NOMO-1 treated with dmso at 0.1 percent for 144 hours (cell line): Measurements from ENCODE around the gene SLC34A1.
"Not testable (repeated sequence)": the region's sequence is repeated elsewhere in the genome, so short reads cannot be mapped to it uniquely, and the experiment has no call there.

Source experiments
- DNase-seq: peaks from one replicate; lab custom pipeline; 2025; ENCODE audit not compliant: unreplicated experiment; lab: John Stamatoyannopoulos, UW

The SLC34A1 gene

DNA sequence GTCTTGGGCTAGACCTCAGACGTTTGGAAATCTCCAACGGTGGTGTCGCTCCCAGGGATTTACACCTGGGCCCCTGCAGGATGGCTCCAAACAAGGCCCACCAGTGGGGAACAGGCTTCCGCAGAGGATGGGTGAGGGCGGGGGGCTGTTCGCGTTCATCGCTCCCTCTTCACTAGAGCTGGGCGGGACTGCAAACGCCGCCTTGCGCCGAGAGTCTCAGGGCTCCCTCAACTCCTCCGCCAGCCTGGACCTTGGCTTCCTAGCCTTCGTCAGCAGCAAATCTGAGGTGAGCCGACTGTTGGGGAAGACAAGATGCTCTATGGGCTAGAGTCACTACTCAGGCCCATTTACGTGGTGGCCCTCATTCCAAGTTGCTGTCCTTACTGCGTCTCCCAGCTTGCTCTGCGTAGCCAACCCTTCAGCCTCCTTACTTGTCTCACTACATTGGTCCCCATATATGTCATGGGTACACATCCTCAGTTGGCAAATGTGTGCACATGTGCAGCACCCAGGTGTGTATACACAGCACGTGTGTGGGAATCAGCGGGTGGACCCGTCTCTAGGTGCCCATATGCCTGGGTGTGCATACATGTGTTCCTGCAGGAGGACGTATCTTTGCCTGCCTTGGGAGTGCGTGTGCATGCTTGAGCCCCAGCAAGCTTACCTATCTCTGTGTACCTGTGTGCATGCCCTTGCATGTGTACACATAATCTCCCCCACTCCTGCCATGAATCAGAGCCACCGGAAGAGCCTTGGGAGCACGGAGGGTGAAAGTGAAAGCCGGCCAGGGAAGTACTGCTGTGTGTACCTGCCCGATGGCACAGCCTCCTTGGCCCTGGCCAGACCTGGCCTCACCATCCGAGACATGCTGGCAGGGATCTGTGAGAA lies 16.0 kb upstream of the SLC34A1 start:
- no peak for DNase-seq

DNA sequence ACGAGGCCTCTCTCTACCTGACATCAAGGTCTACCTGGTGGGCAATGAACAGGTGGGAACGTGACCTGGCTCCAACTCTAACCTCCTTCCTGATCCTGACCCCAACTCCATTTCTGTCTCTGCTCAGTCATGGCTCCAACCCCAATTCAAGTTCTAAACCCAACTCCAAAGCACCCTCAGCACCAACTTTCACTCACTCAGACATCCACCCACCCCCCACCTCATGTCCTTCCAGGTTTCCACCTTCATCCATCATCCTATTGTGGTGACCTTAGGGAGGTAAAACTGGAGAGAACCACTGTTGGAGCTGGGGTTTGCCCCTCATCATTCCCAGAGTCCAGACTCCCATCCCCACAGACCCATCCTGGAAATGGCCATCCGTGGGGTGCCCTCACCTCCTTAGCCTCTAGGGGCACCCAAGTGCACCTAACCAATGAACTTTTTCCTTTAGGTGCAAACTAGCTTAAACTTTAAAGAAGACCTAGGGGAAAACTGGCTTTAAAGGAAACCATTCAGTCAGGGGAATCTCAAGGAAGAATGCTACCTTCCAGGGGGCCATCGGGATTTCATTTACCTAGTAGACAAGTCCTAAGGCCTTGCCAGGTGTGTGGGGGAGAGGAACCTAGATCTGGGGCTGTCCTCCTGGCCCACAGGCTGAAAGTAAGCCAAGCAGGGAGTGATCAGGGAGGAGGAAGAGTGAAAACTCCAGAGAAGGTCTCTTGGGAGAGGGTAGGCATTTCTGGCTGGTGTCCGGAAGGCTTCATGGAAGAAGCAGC lies 15.2 kb upstream of the SLC34A1 start:
- DNase-seq: no peak

DNA sequence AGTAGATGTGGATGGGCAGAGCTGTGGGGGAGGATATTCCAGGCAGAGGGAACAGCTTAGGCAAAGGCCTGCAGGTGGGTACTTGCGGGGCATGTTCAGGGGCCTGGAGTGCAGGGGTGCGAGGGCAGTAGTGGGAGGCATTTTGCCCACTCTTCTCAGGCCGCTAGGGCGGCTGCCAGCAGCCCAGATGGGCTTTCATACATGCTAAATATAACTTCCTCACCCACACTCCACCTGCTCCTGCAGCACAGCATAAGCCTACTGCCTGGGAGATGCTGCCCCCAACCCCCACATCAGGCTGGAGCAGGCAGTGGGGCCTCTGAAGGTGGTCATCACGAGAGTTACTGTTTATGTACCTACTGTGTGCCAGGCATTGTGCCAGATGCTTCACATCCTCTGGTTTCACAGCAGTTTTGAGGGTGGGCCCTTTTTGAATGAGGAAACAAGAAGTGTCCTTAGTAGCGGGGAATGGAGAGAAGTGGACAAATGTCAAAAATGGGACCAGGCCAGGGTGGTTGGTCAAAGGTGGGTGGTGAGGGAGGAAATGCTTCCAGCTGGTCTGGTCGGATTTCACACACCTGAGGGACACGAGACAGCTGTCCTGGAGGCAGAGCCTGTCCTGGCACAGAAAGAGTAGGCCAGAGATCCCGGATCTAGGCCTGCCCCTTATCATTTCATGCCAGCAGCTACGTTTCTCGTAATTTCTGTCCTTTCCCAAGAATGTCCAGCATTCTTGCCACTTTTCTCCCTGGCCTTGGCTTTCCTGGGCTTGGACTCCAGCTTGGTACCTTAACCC lies 14.4 kb upstream of the SLC34A1 start:
- no peak for DNase-seq

DNA sequence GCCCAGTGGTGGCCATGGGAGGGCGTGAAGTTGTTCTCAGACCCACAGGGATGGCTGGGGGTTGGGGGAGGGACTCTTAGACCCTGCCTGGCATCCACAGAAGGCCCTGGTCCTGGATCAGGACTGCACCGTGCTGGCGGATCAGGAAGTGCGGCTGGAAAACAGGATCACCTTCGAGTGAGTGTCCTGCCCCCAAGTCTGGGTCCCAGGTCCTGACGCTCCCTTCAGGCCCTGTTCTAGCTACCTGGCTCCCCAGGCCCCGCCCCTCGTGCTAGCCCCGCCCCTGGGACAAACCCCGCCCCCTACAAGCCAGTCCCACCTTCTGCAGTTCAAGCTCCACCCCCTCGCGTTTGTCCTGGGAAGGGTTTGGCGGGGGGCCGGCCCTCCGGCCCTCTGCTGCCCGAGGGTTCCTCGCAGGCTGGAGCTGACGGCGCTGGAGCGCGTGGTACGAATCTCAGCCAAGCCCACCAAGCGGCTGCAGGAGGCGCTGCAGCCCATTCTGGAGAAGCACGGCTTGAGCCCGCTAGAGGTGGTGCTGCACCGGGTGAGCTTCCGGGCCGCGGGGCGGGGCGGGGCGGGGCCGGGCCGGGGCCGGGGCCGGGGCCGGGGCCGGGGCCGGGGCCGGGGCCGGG lies 13.6 kb upstream of the SLC34A1 start:
- DNase-seq: no peak

DNA sequence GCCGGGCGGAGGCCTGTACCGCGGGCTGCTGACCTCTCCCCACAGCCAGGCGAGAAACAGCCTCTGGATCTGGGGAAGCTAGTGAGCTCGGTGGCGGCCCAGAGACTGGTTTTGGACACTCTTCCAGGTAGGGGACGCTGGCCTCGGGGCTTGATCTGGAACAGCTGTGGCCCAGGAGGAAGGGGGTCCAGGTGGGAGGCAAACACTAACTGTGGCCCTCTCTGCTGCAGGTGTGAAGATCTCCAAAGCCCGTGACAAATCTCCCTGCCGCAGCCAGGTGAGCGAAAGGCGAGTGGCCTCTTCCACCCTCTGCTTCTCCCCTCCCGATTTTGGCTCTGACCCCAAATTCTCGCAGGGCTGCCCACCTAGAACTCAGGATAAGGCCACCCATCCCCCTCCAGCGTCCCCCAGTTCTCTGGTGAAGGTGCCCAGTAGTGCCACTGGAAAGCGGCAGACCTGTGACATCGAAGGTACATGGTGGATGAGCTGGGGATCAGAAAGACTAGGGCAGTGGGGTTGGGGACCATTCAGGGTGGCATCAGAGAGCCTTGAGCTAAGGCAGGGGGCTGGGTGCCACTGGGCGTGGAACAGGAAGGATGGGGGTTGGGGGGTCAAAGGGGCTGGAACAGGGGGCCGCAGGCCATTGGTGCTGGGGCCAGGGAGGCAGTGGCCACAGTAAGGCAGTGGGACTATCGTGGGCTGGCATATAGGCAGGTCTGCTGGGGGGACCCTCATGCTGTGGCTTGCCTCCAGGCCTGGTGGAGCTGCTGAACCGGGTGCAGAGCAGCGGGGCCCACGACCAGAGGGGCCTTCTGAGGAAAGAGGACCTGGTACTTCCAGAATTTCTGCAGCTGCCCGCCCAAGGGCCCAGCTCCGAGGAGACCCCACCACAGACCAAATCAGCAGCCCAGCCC lies 12.9 kb upstream of the SLC34A1 start:
- no peak for DNase-seq

DNA sequence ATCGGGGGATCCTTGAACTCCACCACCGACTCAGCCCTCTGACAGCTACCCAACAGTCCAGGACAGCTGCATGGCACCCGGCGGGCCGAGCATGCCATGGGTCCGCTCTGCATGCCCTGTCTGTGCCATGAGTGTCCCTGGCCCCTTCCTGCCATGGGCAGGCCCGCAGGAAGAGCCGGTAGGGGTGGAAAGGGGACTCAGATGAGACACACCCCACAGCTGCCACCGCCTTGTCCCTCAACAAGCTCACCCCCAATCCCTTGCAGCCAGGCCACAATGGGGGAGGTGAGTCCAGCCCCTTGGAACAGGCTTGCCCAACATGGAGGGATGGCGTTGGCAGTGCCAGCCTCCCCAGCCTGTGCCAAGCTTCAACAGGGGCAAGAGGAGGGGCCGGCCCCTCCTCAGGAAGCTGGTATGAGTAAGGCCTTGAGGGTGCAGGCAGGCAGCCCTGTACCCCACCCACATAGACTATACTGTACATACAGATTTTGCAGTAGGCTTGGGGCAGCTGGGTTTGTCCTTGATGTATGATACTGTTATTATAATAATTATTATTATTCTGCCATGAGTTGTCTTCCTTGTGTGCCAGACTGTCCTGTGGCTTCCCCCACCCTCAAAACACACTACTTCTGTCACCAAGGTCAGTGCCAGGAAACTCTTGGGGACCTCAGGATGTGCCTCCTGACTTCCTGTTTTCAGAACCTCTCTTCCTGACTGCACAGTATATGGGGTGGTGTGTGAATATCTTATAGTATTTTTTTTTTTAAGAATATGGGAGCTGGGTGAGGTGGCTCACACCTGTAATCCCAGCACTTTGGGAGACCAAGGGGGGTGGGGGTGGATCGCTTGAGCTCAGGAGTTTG lies 12.0 kb upstream of the SLC34A1 start:
- DNase-seq: no peak

DNA sequence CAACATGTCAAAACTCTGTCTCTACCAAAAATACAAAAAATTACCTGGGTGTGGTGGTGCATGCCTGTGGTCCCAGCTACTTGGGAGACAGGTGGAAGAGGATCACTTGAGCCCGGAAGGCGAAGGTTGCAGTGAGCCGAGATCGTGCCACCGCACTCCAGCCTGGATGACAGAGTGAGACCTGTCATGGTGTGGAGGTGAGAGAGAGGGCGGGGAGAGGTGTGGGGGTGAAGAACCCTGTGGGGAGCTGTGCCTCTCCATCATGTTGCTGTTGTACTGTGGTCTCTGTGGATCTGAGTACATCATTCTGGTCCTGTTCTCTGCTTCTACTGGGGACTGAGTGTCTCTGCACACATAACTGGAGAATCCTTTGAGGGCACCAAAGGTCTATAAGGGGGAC lies 11.3 kb upstream of the SLC34A1 start:
- no peak for DNase-seq

DNA sequence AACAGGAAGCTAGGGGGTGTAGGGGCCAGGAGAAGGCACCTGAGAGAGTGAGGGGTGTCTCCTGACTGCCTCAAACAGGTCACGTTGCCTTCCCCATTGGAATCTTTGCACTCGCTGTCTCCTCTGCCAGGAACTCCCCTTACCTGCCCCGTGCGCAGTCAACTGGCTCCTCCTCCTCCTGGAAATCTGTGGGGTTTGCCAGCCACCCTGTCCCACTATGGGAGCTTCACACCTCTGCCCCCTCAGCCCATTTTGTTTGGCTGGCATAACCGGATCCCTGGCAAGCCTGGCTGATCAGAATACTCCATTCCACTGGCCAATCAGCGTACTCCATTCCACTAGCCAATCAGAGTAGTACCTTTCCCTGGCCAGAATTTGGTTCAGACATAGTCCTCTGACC lies 10.4 kb upstream of the SLC34A1 start:
- no peak for DNase-seq

DNA sequence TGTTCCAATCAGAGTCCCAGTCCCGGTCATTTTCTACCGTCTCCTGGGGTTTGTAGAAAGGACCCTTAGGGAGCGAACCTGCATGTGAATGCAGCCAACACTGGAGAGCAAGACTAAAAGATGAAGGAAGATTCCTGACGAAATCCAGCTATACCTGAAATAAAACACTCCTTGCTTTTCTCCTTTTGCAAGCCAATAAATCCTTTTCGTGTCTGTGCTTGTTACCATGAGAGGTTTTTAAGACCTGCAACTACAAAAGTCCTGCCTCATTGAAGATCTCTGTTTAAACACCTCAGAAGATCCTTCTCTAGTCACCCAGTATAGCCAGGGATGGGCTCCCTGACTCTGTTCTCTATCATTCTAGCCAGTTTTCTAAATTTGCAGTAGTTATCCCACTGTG lies 10.0 kb upstream of the SLC34A1 start:
- no peak for DNase-seq

DNA sequence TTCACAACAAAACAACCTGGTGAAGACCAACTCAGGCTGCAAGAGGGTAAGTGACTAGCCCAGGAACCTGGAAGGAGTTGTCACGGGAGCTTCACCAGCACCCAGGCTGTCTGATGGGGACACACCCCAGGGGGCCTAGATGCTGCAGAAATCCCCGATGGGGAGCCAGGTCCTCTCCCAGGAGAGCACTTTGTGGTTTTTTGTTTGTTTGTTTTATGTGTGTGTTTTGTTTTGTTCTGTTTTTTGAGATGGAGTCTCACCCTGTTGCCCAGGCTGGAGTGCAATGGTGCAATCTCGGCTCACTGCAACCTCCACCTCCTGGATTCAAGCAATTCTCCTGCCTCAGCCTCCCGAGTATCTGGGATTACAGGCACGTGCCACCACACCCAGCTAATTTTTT lies 8.7 kb upstream of the SLC34A1 start:
- DNase-seq: not testable (repeated sequence)

DNA sequence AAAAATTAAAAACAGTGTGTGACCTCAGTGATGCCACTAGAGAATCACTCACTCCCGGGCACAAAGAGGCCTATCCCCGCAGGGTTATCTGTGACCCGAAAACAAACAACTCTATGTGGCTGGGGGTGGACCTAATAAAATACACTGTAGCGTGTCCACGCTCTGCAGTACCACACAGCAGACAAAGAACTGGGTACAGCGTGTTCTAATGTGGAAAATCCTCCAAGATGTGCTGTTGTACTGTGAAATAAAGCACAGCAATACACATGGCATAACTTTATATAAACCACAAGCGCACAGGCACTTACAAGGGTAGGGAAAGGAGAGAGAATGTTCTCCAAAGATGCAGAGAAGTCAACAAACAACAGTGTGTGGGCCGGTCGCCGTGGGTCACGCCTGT lies 8.1 kb upstream of the SLC34A1 start:
- no peak for DNase-seq

DNA sequence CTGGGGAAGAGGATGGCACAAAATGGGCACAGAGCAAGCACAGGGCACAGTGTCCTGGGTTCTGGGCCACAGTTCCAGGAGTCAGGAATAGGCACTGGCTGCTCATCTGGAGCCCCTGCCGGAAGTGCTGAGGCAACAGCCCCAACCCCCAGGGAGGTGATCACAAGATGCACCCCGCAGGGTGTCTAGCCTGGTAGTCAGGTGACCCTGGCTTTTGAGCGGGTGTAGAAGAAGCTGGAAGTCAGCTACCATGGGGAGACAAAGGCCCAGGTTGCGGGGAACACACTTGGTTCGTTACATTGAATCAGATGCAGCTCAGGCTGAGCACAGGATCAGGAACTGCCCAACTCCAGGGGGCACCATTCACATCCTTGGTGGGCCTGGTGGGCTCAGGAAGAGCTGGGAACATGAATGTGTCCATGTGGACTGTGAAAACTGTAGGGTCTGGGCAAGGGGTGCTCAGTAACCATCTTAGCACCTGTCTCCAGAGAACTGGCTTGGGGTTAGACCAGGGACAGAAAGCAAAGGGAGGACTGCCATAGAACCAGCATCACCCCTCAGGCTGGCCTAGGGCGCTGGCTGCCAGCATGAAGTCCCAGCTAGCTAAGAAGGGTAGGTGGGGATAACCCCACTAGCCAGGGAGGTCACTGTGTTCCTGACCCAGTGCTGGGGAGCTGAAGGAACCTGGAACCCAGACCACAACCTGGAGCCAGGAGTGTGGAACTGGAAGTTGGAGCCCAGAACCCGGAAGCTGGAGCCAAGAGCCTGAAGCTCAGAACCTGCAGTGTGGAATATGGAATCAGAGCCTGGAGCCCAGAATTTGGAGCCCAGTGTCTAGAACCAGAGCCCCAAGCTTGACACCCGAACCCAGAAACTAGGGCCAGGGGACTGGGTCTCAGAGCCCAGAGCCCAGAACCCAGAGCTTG lies 6.1 kb upstream of the SLC34A1 start:
- no peak for DNase-seq

DNA sequence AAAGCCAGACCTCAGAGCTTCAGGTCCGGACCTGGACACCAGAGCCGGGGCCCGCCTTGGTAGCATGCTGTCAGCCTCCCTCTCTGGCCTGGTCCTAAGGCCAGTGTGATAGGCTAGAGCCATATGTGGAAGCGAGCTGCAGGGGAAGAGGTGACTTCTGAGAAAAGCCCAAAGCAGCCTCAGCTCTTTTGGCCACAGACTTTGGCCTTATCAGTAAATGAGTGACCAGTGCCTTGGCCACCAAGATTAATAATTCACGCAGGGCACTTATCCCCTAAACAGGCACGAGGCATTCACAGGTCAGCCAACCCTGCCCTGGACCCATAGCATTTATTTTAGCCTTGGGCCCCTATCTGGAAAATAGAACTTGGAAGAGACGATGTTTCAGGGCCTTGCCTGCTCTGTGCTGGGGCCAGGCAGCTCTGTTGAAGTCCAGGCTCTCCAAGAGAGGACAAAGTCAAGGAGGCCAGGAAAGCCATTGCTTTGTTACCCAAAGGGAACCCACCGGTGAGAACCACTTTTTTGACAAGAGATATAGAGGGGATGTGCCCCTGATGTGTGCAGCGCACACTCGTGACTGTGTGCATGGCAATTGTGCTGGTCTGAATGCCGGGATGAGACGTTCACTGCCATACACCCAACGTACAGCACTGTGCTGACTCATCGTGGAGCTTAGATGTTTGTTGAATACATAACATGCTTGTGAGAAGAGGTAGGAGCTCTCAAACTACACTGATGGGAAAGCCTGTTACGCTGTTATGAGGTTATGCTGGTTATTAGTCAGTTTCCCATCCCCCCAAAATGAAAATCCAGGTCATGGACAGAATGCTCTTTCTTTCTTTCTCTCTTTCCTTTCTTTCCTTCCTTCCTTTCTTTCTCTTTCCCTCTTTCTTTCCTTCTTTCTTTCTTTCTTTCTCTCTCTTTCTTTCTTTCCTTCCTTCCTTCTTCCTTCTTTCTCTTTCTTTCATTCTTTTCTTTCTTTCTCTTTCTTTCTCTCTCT lies 5.0 kb upstream of the SLC34A1 start:
- no peak for DNase-seq

DNA sequence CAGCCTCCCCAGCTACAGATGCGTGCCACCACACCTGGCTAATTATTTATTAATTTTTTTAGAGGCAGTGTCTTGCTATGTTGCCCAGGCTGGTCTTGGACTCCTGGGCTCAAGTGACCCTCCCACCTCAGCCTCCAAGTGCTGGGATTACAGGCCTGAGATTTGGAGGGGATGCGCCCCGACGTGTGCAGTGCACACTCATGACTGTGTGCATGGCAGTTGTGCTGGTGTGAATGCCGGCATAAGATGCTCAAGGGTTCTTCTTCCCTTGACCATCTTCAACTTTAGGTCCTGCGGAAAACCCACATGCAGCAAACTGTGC lies 3.5 kb upstream of the SLC34A1 start:
- DNase-seq: no peak

DNA sequence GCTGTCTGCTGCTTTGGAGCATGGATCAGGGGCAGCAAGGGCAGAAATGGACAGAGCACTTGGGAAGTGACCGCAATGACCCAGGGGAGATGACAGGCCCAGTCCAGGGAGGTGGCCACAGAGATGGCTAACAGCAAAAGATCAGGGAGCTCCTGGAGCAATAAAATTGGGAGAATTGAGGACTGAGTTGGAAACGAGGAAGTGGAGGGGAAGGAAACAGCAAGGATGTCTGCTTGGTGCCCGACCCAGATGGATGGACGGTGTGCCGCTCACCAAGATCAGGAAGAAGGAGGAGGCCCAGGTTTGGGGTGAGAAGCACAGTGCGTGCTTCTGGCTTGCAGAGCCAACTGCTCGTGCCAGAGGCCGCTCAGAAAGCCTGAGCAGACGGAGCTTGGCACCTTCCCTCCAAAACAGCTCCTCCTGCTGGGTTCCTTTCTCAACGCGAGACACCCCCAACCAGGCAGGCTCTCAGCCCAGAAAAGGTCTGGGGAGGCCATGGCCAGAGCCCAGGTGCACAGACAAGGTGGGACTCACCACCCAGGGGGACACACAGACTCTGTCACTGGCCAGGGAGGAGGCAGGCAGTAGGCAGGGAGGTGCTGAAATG lies 1.7 kb upstream of the SLC34A1 start:
- no peak for DNase-seq

DNA sequence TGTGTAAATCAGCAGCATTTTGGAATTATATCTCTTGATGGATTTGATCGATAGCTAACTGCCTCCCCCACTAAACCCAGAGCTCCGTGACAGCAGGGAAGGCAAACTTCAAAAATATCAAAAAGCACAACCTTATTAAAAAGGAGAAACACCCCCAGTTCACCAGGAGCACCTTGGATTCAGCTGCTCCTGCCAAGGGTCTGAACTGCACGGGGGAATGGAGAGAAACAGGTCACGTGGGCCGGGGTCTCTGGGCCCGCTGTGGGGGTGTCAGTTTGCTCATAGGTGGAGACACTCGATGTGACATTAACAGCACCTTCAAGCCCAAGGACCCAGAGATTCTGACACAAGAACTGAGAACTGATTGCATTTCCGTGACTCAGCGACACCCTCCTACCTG lies 1.1 kb upstream of the SLC34A1 start:
- DNase-seq: no peak

DNA sequence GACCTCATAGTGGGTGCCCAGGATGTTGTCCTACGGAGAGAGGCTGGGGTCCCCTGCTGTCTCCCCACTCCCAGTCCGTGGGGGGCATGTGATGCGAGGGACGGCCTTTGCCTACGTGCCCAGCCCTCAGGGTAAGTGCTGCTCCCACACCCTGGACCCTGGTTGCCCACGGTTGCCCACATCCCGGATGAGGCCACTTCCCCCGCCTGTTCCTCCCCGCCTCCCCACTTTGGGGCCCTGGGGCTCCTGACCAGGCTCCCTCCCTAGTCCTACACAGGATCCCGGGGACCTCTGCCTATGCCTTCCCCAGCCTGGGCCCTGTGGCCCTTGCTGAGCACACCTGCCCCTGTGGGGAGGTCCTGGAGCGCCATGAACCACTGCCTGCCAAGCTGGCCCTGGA lies 1.5 kb downstream of the SLC34A1 start:
- DNase-seq: no peak
